T-helper 22 cell (primary cell): ENCODE data around the gene G0S2.

Experiments used
- DNase-seq: peaks from one replicate; pipeline ENCODE4 v3.0.0-alpha.2; 2020; ENCODE audit warnings: low read depth

G0S2 gene

GRCh38 chr1:209648931-209649776, 26.1 kb upstream of the G0S2 start:
- DNase-seq: no peak

- no peak for DNase-seq
Observed at GRCh38 chr1:209650454-209650853, 24.8 kb upstream of the G0S2 start.

- peak; percentile 12 for DNase-seq
Observed at GRCh38 chr1:209651138-209651587, 24.0 kb upstream of the G0S2 start.

- DNase-seq: no peak
Observed at GRCh38 chr1:209652121-209652735, 23.0 kb upstream of the G0S2 start, which contains the start of gene LAMB3. LAMB3 (minus strand) TSS chr1:209652425; CDS start chr1:209650944, 1,481 bp downstream.

GRCh38 chr1:209652873-209653401, 22.3 kb upstream of the G0S2 start:
- no peak for DNase-seq

GRCh38 chr1:209653915-209654351, 21.3 kb upstream of the G0S2 start:
- no peak for DNase-seq

- DNase-seq: no peak
Observed at GRCh38 chr1:209655411-209656231, 19.6 kb upstream of the G0S2 start.

GRCh38 chr1:209657140-209657879, 17.9 kb upstream of the G0S2 start:
- DNase-seq: no peak

GRCh38 chr1:209657918-209658317, 17.3 kb upstream of the G0S2 start:
- no peak for DNase-seq

- DNase-seq: no peak
Observed at GRCh38 chr1:209659909-209660308, 15.3 kb upstream of the G0S2 start.

- DNase-seq: no peak
Observed at GRCh38 chr1:209661071-209661470, 14.1 kb upstream of the G0S2 start.

GRCh38 chr1:209662879-209663327, 12.3 kb upstream of the G0S2 start:
- DNase-seq: no peak

- DNase-seq: no peak
Observed at GRCh38 chr1:209667103-209667502, 8.1 kb upstream of the G0S2 start.

- DNase-seq: no peak
Observed at GRCh38 chr1:209667708-209668107, 7.5 kb upstream of the G0S2 start.

- DNase-seq: no peak
Observed at GRCh38 chr1:209670441-209671082, 4.7 kb upstream of the G0S2 start.

GRCh38 chr1:209672705-209673630, 2.2 kb upstream of the G0S2 start:
- peak; percentile 13 for DNase-seq

- no peak for DNase-seq
Observed at GRCh38 chr1:209673631-209674417, 1.4 kb upstream of the G0S2 start.

GRCh38 chr1:209675565-209676154, 448 bp downstream of the G0S2 start:
- no peak for DNase-seq
